ENCODE measurements around the gene RC3H2.

RC3H2 gene

GRCh38 chr9:122904823-122905710 lies at the start of gene RC3H2:
Gene RC3H2, minus strand, starts transcription at chr9:122905359. Its CDS starts 7,850 bp downstream, at chr9:122897509.
- DNase-seq: peak; percentile 98

DNA sequence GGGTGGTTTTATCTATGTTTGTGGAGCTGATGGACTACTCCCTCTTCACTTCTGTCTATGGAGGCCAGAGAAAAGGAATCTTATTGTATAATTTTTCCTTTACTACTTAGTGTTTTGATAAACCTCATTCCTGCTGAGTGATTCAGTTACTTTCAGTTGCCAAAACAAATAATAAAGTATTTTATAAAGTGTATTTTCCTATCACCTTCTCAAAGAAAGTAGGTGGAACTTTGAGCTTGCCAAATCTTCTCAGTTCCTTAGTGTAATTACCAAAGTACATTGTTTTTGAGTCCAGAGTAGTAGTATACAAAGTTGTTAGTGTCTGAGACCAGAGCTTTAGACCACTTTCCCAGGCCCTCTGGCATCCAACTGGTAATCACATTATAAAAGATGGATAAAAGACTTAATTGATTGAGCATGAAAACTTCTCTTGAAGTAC lies 49.1 kb upstream of the RC3H2 start:
- no peak for DNase-seq

GRCh38 chr9:122951056-122951455 lies 45.9 kb upstream of the RC3H2 start:
- DNase-seq: no peak

GRCh38 chr9:122950263-122950662 lies 45.1 kb upstream of the RC3H2 start:
- DNase-seq: no peak

DNA sequence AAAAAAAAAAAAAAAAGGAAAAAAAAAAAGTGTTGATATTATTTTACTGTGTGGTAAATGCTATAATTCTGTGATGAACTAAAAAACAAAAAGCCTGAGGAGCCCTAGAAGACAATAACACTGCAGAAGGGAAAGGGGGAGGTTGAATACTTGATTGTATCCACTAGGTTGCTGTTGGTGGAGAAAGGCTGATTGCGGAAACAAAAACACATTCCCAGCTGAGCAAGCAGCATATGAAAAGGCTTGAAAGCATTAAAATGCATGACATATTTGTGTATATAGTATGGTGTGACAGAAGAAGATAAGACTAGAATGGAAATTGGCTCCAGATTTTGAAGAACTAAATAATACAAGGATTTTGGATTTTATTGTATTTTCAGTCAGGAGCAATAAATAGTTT lies 44.5 kb upstream of the RC3H2 start:
- DNase-seq: no peak

DNA sequence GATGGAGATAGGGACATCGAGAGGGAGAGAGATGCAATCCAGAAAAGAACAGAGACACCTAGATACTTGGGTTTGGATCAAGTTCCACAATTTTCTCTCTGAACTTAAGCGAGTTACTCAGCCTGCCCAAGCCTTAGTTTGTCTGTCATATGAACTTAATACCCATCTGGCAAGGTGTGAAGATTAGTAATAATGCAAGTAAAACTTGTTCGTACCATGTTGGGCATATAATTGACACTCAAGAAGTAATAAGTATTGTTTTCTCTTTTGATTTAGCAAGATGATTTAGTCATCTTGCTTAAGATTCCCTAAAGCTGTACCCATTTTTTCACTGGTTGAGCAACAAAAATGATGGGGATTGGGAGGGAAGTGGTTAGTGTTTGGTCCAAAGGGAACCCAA lies 43.2 kb upstream of the RC3H2 start:
- no peak for DNase-seq

DNA sequence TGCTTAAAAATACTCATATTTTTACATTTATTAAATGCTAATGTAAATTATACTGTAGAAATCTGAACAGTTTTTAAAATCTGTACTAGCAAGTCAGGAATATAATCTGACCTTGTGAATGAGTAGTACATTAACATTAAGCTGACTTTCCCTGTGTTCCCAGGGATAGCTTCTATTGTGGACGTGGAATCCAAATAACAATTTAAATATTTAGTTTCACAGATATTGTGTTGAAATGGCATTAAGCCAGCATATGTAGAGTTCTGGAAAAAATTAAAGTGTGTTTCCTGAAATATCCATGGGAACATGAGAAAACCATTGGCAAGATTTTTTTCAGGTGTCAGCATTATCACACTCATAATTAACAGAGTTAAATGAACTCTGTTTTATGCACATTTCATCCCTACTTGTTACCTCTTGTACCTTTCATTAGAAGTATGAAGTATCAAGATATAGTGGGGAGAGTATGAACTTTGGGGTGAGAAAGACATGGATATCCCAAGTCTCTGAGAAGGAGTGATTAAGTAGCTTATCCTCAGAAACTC lies 41.4 kb upstream of the RC3H2 start:
- no peak for DNase-seq

GRCh38 chr9:122944960-122945888 lies 40.1 kb upstream of the RC3H2 start:
- DNase-seq: no peak

DNA sequence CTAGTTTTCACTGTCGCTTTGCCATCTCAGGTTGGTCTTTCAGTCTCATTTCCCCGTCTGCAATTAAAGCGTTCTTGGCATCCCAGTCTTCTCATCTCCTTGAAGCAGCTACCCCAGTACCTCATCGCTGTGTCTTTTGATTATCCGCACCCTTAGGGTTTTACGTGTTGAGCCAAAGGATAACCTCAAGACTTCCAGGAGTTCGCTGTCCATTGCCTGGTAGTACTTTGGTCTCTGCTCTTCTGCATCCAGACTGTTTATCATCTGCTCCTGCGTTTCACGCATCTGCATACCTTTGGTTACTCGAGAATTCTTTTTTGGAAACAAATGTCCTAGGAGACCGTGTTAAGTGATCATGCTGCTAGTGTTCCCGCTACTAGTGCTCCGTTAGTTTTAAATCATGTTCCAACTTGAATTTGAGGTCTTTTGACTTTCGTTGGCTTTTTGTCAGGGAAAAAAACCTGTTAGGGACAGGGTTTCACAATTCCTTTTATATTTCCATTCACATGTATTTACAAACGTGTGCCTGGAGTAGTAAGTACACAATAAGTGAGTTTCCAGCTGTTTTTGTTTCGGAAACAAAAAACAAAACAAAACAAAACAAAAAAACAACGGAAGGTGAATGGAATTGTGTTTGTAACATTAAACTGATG lies 36.5 kb upstream of the RC3H2 start:
- no peak for DNase-seq

DNA sequence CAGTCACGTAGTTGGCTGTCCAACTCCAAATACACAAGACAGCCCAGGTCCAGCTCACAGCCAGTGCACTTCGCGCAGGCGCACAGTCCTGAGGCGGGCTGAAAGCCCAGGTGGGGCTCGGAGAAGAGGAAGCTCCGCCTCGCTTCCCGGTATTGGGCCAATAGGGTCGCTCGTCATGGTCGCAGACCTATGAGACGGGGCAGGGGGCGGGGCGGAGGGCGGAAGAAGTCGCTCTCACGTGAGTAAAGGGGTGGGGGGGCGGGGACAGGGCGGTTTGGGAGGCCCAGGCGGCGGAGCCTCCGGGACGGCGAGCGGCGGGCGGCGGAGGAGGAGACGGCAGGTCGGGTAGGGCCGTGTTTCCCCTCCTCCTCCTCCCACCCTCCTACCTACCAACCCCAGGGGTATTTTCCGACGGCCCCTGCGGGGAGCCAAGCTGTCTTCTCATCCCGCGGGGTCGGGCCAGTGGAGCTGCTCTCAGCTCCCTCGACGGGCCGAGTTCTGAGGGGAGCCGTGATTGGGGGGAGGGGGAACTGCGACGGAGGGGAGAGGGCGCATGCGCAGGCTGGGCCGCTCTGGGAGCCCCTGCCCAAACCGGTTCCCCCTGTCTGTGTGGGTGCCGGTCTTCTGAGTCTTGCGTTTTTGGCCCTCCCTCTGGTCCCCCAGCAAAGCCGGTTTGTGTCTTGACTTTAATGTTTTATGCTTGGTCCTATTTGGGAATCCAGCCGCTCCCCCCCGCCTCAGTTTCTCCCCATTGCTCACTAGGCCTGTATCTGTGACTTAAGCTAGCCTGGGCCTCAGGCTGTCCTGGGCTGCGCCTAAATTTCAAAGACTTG lies 35.8 kb upstream of the RC3H2 start, which contains the start of gene RABGAP1:
TSS of gene RABGAP1 (plus strand) at position 272 of the 833 bp plus-strand sequence. CDS start 16,040 bp downstream, outside the sequence.
- peak; percentile 95 for DNase-seq

DNA sequence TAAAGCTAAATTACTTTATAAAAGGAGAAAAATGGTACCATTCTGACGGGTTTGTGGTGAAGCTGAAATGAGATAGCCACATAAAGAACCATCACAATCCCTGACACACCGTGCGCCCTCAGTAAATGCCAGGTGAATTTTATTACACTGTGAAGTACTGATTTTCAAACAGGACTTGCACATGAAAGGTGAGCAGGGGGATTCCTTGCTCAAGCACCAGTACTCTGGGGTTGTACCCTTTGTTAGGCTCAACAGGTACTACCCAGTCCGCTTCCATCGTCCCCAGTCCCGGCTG lies 35.2 kb upstream of the RC3H2 start:
- DNase-seq: no peak

DNA sequence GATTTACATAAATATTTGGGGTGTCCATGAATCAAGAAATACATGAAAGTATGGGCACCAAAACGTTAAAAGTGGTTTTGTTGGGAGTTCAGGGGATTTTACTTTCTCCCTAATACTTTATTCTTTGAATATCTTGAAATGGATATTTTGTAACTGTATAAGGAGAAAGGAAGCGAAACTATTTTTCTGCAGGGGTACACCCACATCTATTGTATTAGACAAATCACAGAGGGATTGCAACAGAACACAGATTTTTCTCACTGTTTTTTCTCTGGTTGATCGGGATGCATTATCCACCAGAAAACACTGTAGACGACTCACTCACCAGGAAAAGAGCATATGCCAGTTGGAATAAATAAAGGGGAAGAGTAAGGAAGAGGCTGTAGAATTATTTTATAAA lies 34.4 kb upstream of the RC3H2 start:
- DNase-seq: no peak

DNA sequence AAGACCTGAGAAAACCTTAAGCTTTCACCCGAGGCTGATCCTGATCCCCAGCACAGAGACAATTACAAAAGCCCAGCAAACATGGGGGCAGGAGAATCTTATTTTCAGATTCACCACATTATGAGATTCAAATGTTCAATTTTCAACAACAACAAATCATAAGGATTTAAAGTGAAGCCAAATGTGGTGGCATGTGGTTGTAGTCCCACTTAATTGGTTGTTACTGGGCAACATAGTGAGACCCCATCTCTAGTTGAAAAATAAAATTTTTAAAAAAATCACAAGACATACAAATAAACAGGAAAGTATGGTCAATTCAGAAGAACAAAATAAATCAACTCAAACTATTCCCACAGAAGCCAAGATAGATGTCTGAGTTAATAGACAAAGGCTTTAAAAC lies 31.7 kb upstream of the RC3H2 start:
- DNase-seq: no peak

- DNase-seq: no peak
These were observed 31.3 kb upstream of the RC3H2 start for GRCh38 chr9:122936464-122936863.

GRCh38 chr9:122931226-122932121 lies 26.3 kb upstream of the RC3H2 start, which contains the start of gene ZBTB26:
Gene ZBTB26, minus strand, starts transcription at chr9:122931512. Its CDS starts 11,578 bp downstream, at chr9:122919934.
- peak; percentile 89 for DNase-seq

DNA sequence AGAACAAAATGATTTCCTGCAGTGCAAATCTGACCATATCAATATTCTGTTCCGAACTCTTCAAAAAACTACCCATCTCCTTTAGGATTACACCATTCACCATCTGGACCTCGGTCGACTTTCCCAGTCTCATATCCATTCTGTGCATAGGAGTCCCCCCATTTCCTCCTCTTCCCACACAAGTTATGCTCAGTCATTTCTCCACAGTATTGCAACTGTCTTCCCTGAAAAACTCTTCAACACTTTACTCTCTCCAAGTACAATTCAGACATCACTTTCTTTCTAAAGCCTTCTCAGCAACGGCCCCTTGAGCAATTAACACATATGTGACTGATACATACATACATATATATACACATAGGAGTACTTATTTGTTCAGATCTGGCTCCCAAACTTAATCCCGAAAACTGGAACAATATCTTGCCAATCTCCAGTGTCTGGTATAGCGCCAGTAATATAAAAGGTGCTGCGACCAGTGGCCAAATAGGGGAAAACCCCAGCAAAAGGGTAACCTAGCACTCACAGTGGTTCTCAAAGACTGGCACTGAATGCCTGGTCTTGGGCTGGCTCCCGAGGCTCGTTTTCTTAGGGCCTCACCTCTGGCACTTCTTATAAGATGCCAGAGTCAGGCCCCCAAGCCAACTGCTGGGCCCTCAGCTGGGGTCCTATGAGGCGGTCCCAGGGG lies 25.5 kb upstream of the RC3H2 start:
- no peak for DNase-seq

DNA sequence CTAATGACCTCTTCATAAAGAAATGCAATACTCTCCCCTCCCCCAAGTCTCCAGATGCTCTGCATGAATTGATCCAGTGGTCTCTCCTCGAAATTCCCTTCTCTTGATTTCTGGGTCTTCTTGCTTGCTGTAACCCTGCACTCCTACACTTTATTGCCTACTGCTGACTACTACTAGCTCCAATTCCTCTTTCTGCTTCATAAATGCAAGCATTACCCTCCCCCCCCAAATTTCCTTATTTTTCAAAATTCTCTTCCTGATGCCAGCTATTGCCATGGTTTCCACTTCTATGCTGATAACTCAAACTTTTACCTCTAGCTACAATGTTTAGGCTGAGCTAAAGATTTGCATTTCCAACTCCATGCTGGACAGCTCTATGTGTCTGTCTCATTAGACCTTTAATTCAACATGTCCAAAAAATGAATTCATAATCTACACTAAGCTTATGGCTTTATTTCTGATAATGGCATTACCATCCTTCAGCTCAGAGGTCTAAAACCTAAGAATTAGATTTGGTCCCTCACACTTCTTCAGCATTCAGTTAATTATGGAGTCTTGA lies 24.7 kb upstream of the RC3H2 start:
- DNase-seq: no peak

DNA sequence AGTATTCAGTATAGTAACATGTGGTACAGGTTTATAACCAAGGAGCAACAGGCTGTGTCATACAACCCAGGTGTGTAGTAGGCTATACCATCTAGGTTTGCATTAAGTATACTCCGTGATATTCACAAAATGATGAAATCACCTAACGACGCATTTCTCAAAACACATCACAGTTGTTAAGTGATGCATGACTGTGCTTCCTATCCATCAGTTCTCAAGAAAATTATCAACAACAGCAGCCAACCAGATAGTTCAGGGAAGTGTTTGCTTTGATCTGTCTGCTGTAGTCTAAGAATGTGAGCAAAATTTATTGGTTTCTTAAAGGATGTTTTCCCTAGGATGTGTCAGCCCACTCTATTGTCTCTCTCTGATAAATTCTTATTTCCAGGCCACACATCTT lies 18.8 kb upstream of the RC3H2 start:
- DNase-seq: no peak

GRCh38 chr9:122922713-122923112 lies 17.6 kb upstream of the RC3H2 start:
- no peak for DNase-seq

DNA sequence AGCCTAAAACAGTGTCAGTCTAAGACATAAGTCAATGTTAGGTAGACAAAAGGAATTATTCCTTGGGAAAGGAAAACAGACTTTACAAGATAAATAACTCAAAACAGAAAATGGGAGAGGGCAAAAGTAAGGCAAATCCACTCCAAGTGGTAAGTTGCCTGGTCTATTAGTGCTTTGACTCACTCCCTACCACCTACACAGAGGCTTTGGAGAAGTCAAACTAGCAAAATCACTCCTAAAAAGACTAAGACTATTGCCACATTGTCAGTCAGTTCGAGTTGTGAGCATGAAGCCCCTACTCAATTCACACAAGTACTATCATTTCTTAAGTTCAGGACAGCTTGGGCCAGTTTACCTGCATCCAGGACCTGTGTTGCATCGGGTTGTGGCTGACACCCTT lies 13.2 kb upstream of the RC3H2 start:
- no peak for DNase-seq

All from DMS79 treated with DMSO at 0.1 percent for 48 hours (cell line).